Transverse colon (tissue), 4 donors: ENCODE data around the gene ADIPOQ.

Experiments used
- POLR2AphosphoS5 ChIP-seq, 3 donors: sonication (generic); formaldehyde crosslinking; IDR thresholded peaks; one replicate each; pipeline ENCODE4 v1.6.1; 2016; ENCODE audit warnings: antibody characterized with exemption in 3 of 3
- TF ChIP-seq, protein P1 (sequence below), 5 experiments: fragments of 200-600 bp in 3 of 5; fragments of 450-650 bp in 2 of 5; sonication (generic) in 3 of 5; IDR thresholded peaks; 1 replicate in 2 of 5; 2 replicates in 3 of 5; pipeline ENCODE4 v1.5.1; 2016 to 2017; ENCODE audit warnings: antibody characterized with exemption in 5 of 5, inconsistent platforms in 3 of 5, mild to moderate bottlenecking in 2 of 5, moderate library complexity in 1 of 5

DNA sequence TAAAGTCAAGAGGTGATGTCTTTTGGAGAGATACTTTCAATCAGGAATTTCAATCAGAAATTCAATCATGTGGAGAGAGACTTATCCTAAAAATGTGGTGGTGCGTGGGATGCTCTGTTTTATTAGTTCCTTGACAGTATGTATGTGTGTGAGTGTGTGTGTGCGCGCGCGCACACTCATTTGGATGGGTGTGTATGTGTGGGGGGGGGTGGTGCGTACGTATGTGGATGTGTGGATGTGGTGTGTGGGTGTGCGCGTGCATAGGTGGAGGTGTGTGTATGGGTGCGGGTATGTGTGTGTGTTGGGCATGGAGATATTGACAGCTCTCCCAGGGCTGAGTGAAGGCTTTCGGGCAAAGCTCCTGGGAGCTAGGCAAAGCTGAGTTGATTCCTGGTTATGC is 2.4 kb downstream of the ADIPOQ start:
- TF ChIP-seq, protein P1, sequence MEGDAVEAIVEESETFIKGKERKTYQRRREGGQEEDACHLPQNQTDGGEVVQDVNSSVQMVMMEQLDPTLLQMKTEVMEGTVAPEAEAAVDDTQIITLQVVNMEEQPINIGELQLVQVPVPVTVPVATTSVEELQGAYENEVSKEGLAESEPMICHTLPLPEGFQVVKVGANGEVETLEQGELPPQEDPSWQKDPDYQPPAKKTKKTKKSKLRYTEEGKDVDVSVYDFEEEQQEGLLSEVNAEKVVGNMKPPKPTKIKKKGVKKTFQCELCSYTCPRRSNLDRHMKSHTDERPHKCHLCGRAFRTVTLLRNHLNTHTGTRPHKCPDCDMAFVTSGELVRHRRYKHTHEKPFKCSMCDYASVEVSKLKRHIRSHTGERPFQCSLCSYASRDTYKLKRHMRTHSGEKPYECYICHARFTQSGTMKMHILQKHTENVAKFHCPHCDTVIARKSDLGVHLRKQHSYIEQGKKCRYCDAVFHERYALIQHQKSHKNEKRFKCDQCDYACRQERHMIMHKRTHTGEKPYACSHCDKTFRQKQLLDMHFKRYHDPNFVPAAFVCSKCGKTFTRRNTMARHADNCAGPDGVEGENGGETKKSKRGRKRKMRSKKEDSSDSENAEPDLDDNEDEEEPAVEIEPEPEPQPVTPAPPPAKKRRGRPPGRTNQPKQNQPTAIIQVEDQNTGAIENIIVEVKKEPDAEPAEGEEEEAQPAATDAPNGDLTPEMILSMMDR (IDR thresholded peaks at IDR 0.05) = no peak
- TF ChIP-seq POLR2AphosphoS5 (IDR thresholded peaks at IDR 0.05) = no peak
